ENCODE data around the gene TCN2.

Gene TCN2

DNA sequence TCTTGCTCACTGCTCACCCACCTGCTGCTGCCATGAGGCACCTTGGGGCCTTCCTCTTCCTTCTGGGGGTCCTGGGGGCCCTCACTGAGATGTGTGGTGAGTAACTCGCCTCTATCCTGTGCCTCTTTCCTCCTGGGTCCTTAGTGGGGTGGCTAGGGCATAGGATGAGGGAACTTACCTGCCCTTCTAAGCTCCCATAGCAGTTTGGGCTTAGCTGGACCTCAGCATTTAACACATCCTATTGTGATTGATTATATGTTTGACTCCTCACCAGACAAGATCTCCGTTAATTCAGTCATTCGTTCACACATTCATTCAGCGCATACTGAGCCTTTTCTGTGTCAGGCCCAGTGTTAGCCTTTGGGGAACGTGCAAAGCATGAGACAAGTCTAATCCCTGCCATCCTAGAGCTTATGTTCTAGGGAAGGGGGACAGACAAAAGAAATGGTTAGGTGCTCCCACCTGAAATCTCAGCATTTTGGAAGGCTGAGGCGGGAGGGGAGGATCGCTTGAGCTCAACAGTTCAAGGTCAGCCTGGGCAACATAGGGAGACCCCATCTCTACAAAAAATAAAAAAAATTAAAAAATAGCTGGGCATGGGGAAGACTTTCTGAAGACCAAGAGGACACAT lies 441 bp downstream of the TCN2 start:
- H3K27ac ChIP-seq, result peak overlapping the region; percentile 98
- TF ChIP-seq, protein P1, sequence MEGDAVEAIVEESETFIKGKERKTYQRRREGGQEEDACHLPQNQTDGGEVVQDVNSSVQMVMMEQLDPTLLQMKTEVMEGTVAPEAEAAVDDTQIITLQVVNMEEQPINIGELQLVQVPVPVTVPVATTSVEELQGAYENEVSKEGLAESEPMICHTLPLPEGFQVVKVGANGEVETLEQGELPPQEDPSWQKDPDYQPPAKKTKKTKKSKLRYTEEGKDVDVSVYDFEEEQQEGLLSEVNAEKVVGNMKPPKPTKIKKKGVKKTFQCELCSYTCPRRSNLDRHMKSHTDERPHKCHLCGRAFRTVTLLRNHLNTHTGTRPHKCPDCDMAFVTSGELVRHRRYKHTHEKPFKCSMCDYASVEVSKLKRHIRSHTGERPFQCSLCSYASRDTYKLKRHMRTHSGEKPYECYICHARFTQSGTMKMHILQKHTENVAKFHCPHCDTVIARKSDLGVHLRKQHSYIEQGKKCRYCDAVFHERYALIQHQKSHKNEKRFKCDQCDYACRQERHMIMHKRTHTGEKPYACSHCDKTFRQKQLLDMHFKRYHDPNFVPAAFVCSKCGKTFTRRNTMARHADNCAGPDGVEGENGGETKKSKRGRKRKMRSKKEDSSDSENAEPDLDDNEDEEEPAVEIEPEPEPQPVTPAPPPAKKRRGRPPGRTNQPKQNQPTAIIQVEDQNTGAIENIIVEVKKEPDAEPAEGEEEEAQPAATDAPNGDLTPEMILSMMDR (IDR thresholded peaks at IDR 0.05; ENCODE audit: low read depth, low read length), result no peak
- H3K9me3 ChIP-seq (ENCODE audit: severe bottlenecking), result no peaks in the 10 kb centered on the region
- DNase-seq, result no peak
- H3K27me3 ChIP-seq (ENCODE audit: insufficient read depth, low read depth, severe bottlenecking), result no peaks in the 10 kb centered on the region
- peaks cover 22% of the 10 kb centered on the region for H3K36me3 ChIP-seq
- peak overlapping the region; percentile 54 for H3K4me3 ChIP-seq (ENCODE audit: low read depth, low read length)

DNA sequence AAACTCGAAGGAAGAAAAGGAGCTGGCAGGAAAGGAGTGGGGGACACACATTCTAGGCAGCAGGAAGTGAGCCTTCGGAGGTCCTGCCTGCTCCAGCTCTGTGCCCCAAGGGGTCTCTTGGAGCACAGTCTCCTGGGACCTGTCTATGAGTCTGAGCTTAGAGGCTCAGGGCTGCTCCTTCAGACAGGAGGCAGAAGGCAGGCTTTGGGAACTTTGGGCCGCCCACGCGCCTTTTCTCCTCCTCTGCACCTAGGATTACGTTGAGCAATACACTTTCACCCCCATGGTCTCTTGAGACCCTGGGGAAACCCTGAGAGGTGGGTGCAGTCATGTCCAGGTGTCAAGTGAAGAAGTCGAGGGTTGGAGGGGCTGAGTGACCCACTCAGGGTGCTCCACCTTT lies 965 bp downstream of the TCN2 start:
- H3K4me3 ChIP-seq (ENCODE audit: low read depth, low read length), result peak overlapping the region; percentile 54
- H3K27ac ChIP-seq, result peak overlapping the region; percentile 98
- H3K36me3 ChIP-seq, result peaks cover 26% of the 10 kb centered on the region
- H3K27me3 ChIP-seq (ENCODE audit: insufficient read depth, low read depth, severe bottlenecking), result no peaks in the 10 kb centered on the region
- DNase-seq, result peak; percentile 19
- TF ChIP-seq, protein P1 (IDR thresholded peaks at IDR 0.05; ENCODE audit: low read depth, low read length), result no peak
- H3K9me3 ChIP-seq (ENCODE audit: severe bottlenecking), result no peaks in the 10 kb centered on the region

DNA sequence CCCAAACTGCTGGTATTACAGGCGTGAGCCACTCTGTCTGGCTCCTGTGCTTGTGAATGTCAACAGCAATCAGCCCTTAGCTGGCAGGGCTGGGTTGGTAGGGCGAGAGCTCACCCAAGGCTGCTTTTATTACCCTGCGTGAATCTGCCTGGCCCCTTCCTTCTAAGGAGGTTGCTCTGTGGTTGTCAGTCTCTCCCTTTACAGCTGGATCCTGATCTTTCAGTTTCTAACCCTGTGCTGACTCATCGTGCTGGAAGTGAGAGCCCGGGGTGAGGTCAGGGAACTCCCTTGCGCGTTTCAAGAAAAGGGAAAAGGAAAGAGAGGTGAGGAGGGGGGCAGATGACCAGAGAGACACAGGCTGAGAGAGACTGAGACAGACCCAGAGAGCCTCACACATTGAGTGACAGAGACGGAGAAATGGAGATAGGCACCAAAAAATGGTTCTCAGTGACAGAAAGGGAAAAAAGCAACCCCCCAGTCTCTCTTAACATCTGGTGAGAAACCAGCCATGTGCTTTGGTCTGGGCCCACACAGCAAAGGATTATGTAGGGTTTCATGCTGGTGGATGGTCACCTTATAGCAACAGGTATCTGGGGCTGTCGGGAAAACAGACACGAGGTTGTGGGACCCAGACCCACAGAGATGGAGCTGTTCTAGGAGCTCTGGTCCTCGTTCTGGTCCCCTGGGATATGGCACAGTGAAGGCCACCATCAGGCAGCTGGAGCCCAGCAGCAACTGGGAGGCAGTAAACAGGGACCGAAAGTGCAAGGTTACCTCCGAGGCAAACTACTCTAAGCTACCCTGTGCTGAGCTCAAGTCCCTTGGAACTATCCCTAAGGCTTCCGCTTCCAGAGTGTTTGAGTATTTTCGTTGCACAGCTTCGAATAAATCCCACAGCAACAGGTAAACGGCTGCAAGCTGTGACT lies 2.5 kb downstream of the TCN2 start:
- DNase-seq, result no peak
- Histone ChIP-seq H3K9me3 (ENCODE audit: severe bottlenecking) (no peaks in the 10 kb centered on the region), H3K4me3 (ENCODE audit: low read depth, low read length) (no peak overlapping the region), H3K36me3 (peaks cover 33% of the 10 kb centered on the region), H3K27me3 (ENCODE audit: insufficient read depth, low read depth, severe bottlenecking) (no peaks in the 10 kb centered on the region), H3K27ac (no peak overlapping the region)
- TF ChIP-seq, protein P1 (IDR thresholded peaks at IDR 0.05; ENCODE audit: low read depth, low read length), result no peak

DNA sequence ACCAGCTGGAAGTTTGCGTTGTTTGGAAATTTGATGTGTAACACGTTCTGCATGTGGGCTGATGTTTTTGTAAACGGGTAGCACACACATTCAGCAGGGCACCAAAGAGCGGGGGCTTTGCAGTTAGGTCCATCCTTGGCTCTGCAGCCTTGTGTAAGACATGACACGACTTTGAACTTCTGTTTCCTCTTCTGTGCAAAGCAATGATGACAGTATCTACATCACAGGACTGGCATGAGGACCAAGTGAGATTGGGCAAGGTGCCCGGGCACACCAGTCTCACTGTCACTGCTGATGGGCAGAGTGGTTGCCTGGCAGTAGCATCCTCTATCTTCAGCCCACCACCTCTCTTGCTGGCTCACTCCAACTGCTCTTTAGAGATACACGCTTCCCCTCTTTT lies 3.3 kb downstream of the TCN2 start:
- H3K27me3 ChIP-seq (ENCODE audit: insufficient read depth, low read depth, severe bottlenecking), result no peaks in the 10 kb centered on the region
- TF ChIP-seq, protein P1 (IDR thresholded peaks at IDR 0.05; ENCODE audit: low read depth, low read length), result no peak
- H3K4me3 ChIP-seq (ENCODE audit: low read depth, low read length), result no peak overlapping the region
- peaks cover 38% of the 10 kb centered on the region for H3K36me3 ChIP-seq
- H3K9me3 ChIP-seq (ENCODE audit: severe bottlenecking), result no peaks in the 10 kb centered on the region
- DNase-seq, result no peak
- H3K27ac ChIP-seq, result no peak overlapping the region

DNA sequence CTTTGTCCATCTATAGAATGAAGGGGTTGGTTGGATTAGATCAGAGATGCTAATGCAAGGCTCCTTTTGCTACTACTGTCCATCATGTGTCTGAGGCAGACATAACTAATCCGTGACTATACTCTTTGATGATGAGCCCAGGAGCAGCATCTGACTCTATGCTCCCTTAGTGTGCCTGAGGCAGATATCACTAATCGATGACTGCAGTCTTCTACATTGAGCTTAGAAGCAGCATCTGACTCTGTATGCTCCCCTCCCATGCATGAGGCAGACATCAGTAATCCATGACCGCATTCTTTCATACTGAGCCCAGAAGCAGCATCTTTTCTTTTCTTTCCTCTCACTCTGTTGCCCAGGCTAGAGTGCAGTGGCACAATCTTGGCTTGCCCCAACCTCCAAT lies 4.2 kb downstream of the TCN2 start:
- no peak overlapping the region for H3K4me3 ChIP-seq (ENCODE audit: low read depth, low read length)
- DNase-seq, result no peak
- TF ChIP-seq, protein P1 (IDR thresholded peaks at IDR 0.05; ENCODE audit: low read depth, low read length), result no peak
- no peaks in the 10 kb centered on the region for H3K27me3 ChIP-seq (ENCODE audit: insufficient read depth, low read depth, severe bottlenecking)
- H3K27ac ChIP-seq, result no peak overlapping the region
- no peaks in the 10 kb centered on the region for H3K9me3 ChIP-seq (ENCODE audit: severe bottlenecking)
- H3K36me3 ChIP-seq, result peaks cover 43% of the 10 kb centered on the region
